ENCODE data around the gene ZNF219. TPM values are rescaled to one million over a fixed set of nuclear protein-coding genes. Genes with fewer than 3 reads are reported as not detected.

ZNF219 gene
- total and polyA plus RNA-seq, 10 donors: 5.5 to 26.7 (median 12.1) TPM

GRCh38 chr14:21099596-21099985, 1.1 kb upstream of the ZNF219 start:
- H3K27ac ChIP-seq: peak overlapping the region in 4 of 8 donors; percentile 74 to 86 (median 82)
- H3K36me3 ChIP-seq: no peaks in the 10 kb centered on the region
- peaks cover 0 to 21% (median 0%) of the 10 kb centered on the region in 7 donors for H3K27me3 ChIP-seq (replicated peaks in 1 of 7)
- WGBS, 5 donors: 81 to 87% (median 83%) methylated on average over 5 of the region's 5 CpGs
- H3K4me1 ChIP-seq: peaks cover 11 to 64% (median 32%) of the 10 kb centered on the region in 6 donors
- intact Hi-C loops (cut with DNase I; ENCODE audit: low total_unique reads): no loop called here
- peak overlapping the region in 1 of 8 donors; percentile 76 for H3K4me3 ChIP-seq
- no peak for DNase-seq
- TF ChIP-seq POLR2A (IDR thresholded peaks at IDR 0.05): no peak
- TF ChIP-seq CTCF (IDR thresholded peaks at IDR 0.05 in 8 of 11, conservative IDR thresholded peaks at IDR 0.05 in 3 of 11): no peak
- no peak for TF ChIP-seq POLR2AphosphoS5 (IDR thresholded peaks at IDR 0.05)
- H3K9me3 ChIP-seq: no peaks in the 10 kb centered on the region

GRCh38 chr14:21098892-21099595, 589 bp upstream of the ZNF219 start:
- intact Hi-C loops (cut with DNase I; ENCODE audit: low total_unique reads): no loop called here
- peaks cover 0 to 21% (median 0%) of the 10 kb centered on the region in 7 donors for H3K27me3 ChIP-seq (replicated peaks in 1 of 7)
- H3K36me3 ChIP-seq: no peaks in the 10 kb centered on the region
- H3K9me3 ChIP-seq: no peaks in the 10 kb centered on the region
- H3K4me3 ChIP-seq: peak overlapping the region; percentile 23 to 76 (median 47)
- WGBS, 5 donors: 19 to 25% (median 23%) methylated on average over 16 of the region's 16 CpGs
- peaks cover 10 to 58% (median 30%) of the 10 kb centered on the region in 6 donors for H3K4me1 ChIP-seq
- DNase-seq: no peak
- TF ChIP-seq CTCF (IDR thresholded peaks at IDR 0.05 in 8 of 11, conservative IDR thresholded peaks at IDR 0.05 in 3 of 11) (no peak), POLR2A (IDR thresholded peaks at IDR 0.05) (no peak), POLR2AphosphoS5 (IDR thresholded peaks at IDR 0.05) (no peak)
- H3K27ac ChIP-seq: peak overlapping the region; percentile 51 to 86 (median 78)

- Histone ChIP-seq H3K27ac (peak overlapping the region; percentile 27 to 86 (median 72)), H3K27me3 (replicated peaks in 1 of 7) (peaks cover 0 to 21% (median 0%) of the 10 kb centered on the region in 7 donors), H3K4me1 (peaks cover 12 to 54% (median 27%) of the 10 kb centered on the region in 6 donors), H3K9me3 (no peaks in the 10 kb centered on the region), H3K4me3 (peak overlapping the region in 7 of 8 donors; percentile 17 to 76 (median 49)), H3K36me3 (peaks cover 0 to 6% (median 0%) of the 10 kb centered on the region in 6 donors)
- intact Hi-C loops (cut with DNase I; ENCODE audit: low total_unique reads): no loop called here
- 0 to 16% (median 6%) methylated on average over 8 to 19 of the region's 19 CpGs for WGBS, 5 donors
- DNase-seq: peak; percentile 79
- no peak for TF ChIP-seq POLR2A (IDR thresholded peaks at IDR 0.05)
- no peak for TF ChIP-seq POLR2AphosphoS5 (IDR thresholded peaks at IDR 0.05)
- TF ChIP-seq CTCF (IDR thresholded peaks at IDR 0.05 in 8 of 11, conservative IDR thresholded peaks at IDR 0.05 in 3 of 11): no peak
Measured at GRCh38 chr14:21097636-21098075, 799 bp downstream of the ZNF219 start.

GRCh38 chr14:21096978-21097635, 1.3 kb downstream of the ZNF219 start:
- no peaks in the 10 kb centered on the region for H3K9me3 ChIP-seq
- peak overlapping the region in 7 of 8 donors; percentile 51 to 86 (median 75) for H3K27ac ChIP-seq
- peaks cover 14 to 55% (median 31%) of the 10 kb centered on the region in 6 donors for H3K4me1 ChIP-seq
- H3K27me3 ChIP-seq (replicated peaks in 1 of 7): peaks cover 0 to 21% (median 0%) of the 10 kb centered on the region in 7 donors
- intact Hi-C loops (cut with DNase I; ENCODE audit: low total_unique reads): no loop called here
- TF ChIP-seq POLR2AphosphoS5 (IDR thresholded peaks at IDR 0.05) (no peak), CTCF (IDR thresholded peaks at IDR 0.05 in 8 of 11, conservative IDR thresholded peaks at IDR 0.05 in 3 of 11) (no peak), POLR2A (IDR thresholded peaks at IDR 0.05) (no peak)
- no peak for DNase-seq
- H3K36me3 ChIP-seq: peaks cover 0 to 9% (median 0%) of the 10 kb centered on the region in 6 donors
- peak overlapping the region in 2 of 8 donors; percentile 51 to 76 for H3K4me3 ChIP-seq
- 73 to 77% (median 74%) methylated on average over 9 to 10 of the region's 10 CpGs for WGBS, 5 donors
